HEK293 (cell line): ENCODE results near the gene KCNA4.
A peak's percentile ranks its signal among the peaks of the same experiment; 100 is the strongest.

Experiments
- CTCF ChIA-PET: fragments of 350-600 bp; formaldehyde crosslinking; extraction: SDS; loops from one replicate; lab custom pipeline; 2021; ENCODE audit warnings: antibody characterized with exemption; lab: Yijun Ruan, JAX
- POLR2A ChIA-PET: fragments of 300-600 bp; formaldehyde crosslinking; extraction: SDS; loops from one replicate; lab custom pipeline; 2020; ENCODE audit warnings: antibody characterized with exemption, inconsistent platforms; lab: Yijun Ruan, JAX
- H3K27ac ChIP-seq: fragments of 200-500 bp; sonication (Bioruptor generic); 2 replicates; pipeline ENCODE4 v1.5.1; 2014; ENCODE audit warnings: low read depth, low read length, control low read depth, inconsistent platforms; ENCODE audit errors: extremely low read depth
- H3K36me3 ChIP-seq, 2 experiments: fragments of 200-500 bp in 1 of 2; sonication (Bioruptor generic) in 1 of 2; 1 replicate in 1 of 2; 2 replicates in 1 of 2; pipeline ENCODE4 v1.5.1; 2014 to 2017; ENCODE audit warnings: inconsistent platforms in 2 of 2, low read length in 2 of 2; ENCODE audit not compliant: control insufficient read depth in 2 of 2, insufficient read depth in 1 of 2
- H3K4me1 ChIP-seq: fragments of 200-500 bp; sonication (Bioruptor generic); 2 replicates; pipeline ENCODE4 v1.5.1; 2014; ENCODE audit warnings: mild to moderate bottlenecking, low read length, inconsistent platforms; ENCODE audit not compliant: control insufficient read depth, insufficient read depth
- H3K4me3 ChIP-seq: 2 replicates; pipeline ENCODE4 v1.5.1; 2011; ENCODE audit warnings: low read depth, mild to moderate bottlenecking, control low read depth, low read length, moderate library complexity
- H3K9me3 ChIP-seq: fragments of 200-500 bp; sonication (Bioruptor generic); 2 replicates; pipeline ENCODE4 v1.5.1; 2014; ENCODE audit warnings: low read depth, low read length, inconsistent platforms; ENCODE audit not compliant: control insufficient read depth, insufficient read depth
- KLF10 ChIP-seq: fragments of 450-650 bp; IDR thresholded peaks from 2 replicates; pipeline ENCODE4 v1.5.1; 2018; ENCODE audit warnings: missing biosample characterization, mild to moderate bottlenecking, missing genetic modification characterization
- MYNN ChIP-seq: fragments of 450-650 bp; formaldehyde crosslinking; IDR thresholded peaks from 2 replicates; pipeline ENCODE4 v1.5.1; 2016; ENCODE audit warnings: missing biosample characterization, missing genetic modification characterization, borderline replicate concordance
- PRDM4 ChIP-seq: fragments of 450-650 bp; formaldehyde crosslinking; IDR thresholded peaks from 2 replicates; pipeline ENCODE4 v1.5.1; 2017; ENCODE audit warnings: missing biosample characterization, missing genetic modification characterization
- SCRT2 ChIP-seq: fragments of 450-650 bp; formaldehyde crosslinking; IDR thresholded peaks from 2 replicates; pipeline ENCODE4 v1.5.1; 2016; ENCODE audit warnings: missing biosample characterization, missing genetic modification characterization
- SP7 ChIP-seq: fragments of 450-650 bp; formaldehyde crosslinking; IDR thresholded peaks from 2 replicates; pipeline ENCODE4 v1.5.1; 2016; ENCODE audit warnings: missing biosample characterization, missing genetic modification characterization
- YY2 ChIP-seq: fragments of 450-650 bp; formaldehyde crosslinking; IDR thresholded peaks from 2 replicates; pipeline ENCODE4 v1.5.1; 2016; ENCODE audit warnings: missing biosample characterization, missing genetic modification characterization
- ZFP69B ChIP-seq: fragments of 450-650 bp; formaldehyde crosslinking; IDR thresholded peaks from 2 replicates; pipeline ENCODE4 v1.5.1; 2016; ENCODE audit warnings: missing biosample characterization, missing genetic modification characterization
- ZNF121 ChIP-seq: fragments of 450-650 bp; formaldehyde crosslinking; IDR thresholded peaks from 2 replicates; pipeline ENCODE4 v1.5.1; 2016; ENCODE audit warnings: missing biosample characterization, missing genetic modification characterization
- ZNF140 ChIP-seq: fragments of 450-650 bp; formaldehyde crosslinking; IDR thresholded peaks from 2 replicates; pipeline ENCODE4 v1.5.1; 2016; ENCODE audit warnings: missing biosample characterization, missing genetic modification characterization
- ZNF146 ChIP-seq: fragments of 450-650 bp; formaldehyde crosslinking; IDR thresholded peaks from 2 replicates; pipeline ENCODE4 v1.5.1; 2016; ENCODE audit warnings: missing biosample characterization, missing genetic modification characterization
- ZNF174 ChIP-seq: fragments of 450-650 bp; formaldehyde crosslinking; IDR thresholded peaks from 2 replicates; pipeline ENCODE4 v1.5.0; 2017; ENCODE audit warnings: missing biosample characterization, mild to moderate bottlenecking, missing genetic modification characterization
- ZNF2 ChIP-seq: fragments of 450-650 bp; formaldehyde crosslinking; IDR thresholded peaks from 2 replicates; pipeline ENCODE4 v1.5.1; 2016; ENCODE audit warnings: missing biosample characterization, missing genetic modification characterization
- ZNF341 ChIP-seq: fragments of 450-650 bp; formaldehyde crosslinking; IDR thresholded peaks from 2 replicates; pipeline ENCODE4; 2016; ENCODE audit warnings: low read depth, missing biosample characterization, missing genetic modification characterization
- ZNF416 ChIP-seq: fragments of 450-650 bp; formaldehyde crosslinking; IDR thresholded peaks from 2 replicates; pipeline ENCODE4 v1.5.1; 2016; ENCODE audit warnings: missing biosample characterization, missing genetic modification characterization
- ZNF426 ChIP-seq: fragments of 450-650 bp; formaldehyde crosslinking; IDR thresholded peaks from 2 replicates; pipeline ENCODE4 v1.5.1; 2017; ENCODE audit warnings: missing biosample characterization, missing genetic modification characterization, mild to moderate bottlenecking, inconsistent platforms, moderate library complexity
- ZNF513 ChIP-seq: fragments of 450-650 bp; IDR thresholded peaks from 2 replicates; pipeline ENCODE4 v1.5.1; 2018; ENCODE audit warnings: missing biosample characterization, missing genetic modification characterization
- ZNF549 ChIP-seq: fragments of 450-650 bp; IDR thresholded peaks from 2 replicates; pipeline ENCODE4 v1.5.1; 2018; ENCODE audit warnings: missing biosample characterization, missing genetic modification characterization, mild to moderate bottlenecking, inconsistent platforms, moderate library complexity
- ZNF610 ChIP-seq: fragments of 450-650 bp; formaldehyde crosslinking; IDR thresholded peaks from 2 replicates; pipeline ENCODE4 v1.5.1; 2016; ENCODE audit warnings: missing biosample characterization, missing genetic modification characterization, borderline replicate concordance
- ZSCAN18 ChIP-seq: fragments of 450-650 bp; formaldehyde crosslinking; IDR thresholded peaks from 2 replicates; pipeline ENCODE4 v1.5.1; 2016; ENCODE audit warnings: missing biosample characterization, missing genetic modification characterization

KCNA4 gene

GRCh38 chr11:30019481-30019880 lies 2.7 kb upstream of the KCNA4 start (continued):
- TF ChIP-seq MYNN (tag by site-specific recombination) (no peak), KLF10 (tag by site-specific recombination) (no peak), ZNF2 (tag by site-specific recombination) (no peak), ZNF174 (tag by site-specific recombination) (no peak)

- H3K4me1 ChIP-seq: no peaks in the 10 kb centered on the region
- H3K9me3 ChIP-seq: no peaks in the 10 kb centered on the region
- no peak for TF ChIP-seq ZNF513 (tag by site-specific recombination)
- no peak for TF ChIP-seq ZSCAN18 (tag by site-specific recombination)
- no peak for TF ChIP-seq KLF10 (tag by site-specific recombination)
- TF ChIP-seq ZNF610 (tag by site-specific recombination): no peak
- no peak for TF ChIP-seq ZNF146 (tag by site-specific recombination)
- TF ChIP-seq ZNF549 (tag by site-specific recombination): no peak
- TF ChIP-seq ZNF426 (tag by site-specific recombination): no peak
- TF ChIP-seq ZNF121 (tag by site-specific recombination): no peak
- TF ChIP-seq YY2 (tag by site-specific recombination): no peak
- no peak for TF ChIP-seq ZNF341 (tag by site-specific recombination)
- TF ChIP-seq ZFP69B (tag by site-specific recombination): no peak
- no peak for TF ChIP-seq PRDM4 (tag by site-specific recombination)
- no peak overlapping the region for H3K27ac ChIP-seq
- ChIA-PET POLR2A (no interaction called here), CTCF (interaction anchor here (0.6 to 1.2 kb wide), 3 partner anchors 112 to 1508 kb away, joined by 3 read pairs; no protein-coding TSS in a partner anchor)
- no peaks in the 10 kb centered on the region for H3K36me3 ChIP-seq
- no peak overlapping the region for H3K4me3 ChIP-seq
These were observed 1.7 kb upstream of the KCNA4 start for GRCh38 chr11:30018495-30018894.

GRCh38 chr11:30017445-30017895 lies 640 bp upstream of the KCNA4 start:
- H3K27ac ChIP-seq: no peak overlapping the region
- no peaks in the 10 kb centered on the region for H3K36me3 ChIP-seq
- no peak overlapping the region for H3K4me3 ChIP-seq
- H3K9me3 ChIP-seq: no peaks in the 10 kb centered on the region
- ChIA-PET CTCF (no interaction called here), POLR2A (no interaction called here)
- no peak for TF ChIP-seq ZNF140 (tag by site-specific recombination)
- TF ChIP-seq SP7 (tag by site-specific recombination): no peak
- TF ChIP-seq ZNF416 (tag by site-specific recombination): no peak
- TF ChIP-seq SCRT2 (tag by site-specific recombination): peak; percentile 40
- no peak for TF ChIP-seq ZSCAN18 (tag by site-specific recombination)
- no peaks in the 10 kb centered on the region for H3K4me1 ChIP-seq
